ENCODE data around the gene TFPI. TPM values are rescaled to one million over a fixed set of nuclear protein-coding genes. Genes with fewer than 3 reads are reported as not detected.
A peak's percentile ranks its signal among the peaks of the same experiment; 100 is the strongest.

Gene TFPI
- total RNA-seq, 1 donor from 2014 or later = 325 TPM

- H3K36me3 Mint-ChIP-seq (ENCODE audit: unreplicated experiment) = peaks cover 30% of the 10 kb centered on the region
- no peaks in the 10 kb centered on the region for H3K27me3 Mint-ChIP-seq (ENCODE audit: unreplicated experiment)
- TF ChIP-seq CTCF (IDR thresholded peaks at IDR 0.05) = no peak
- H3K27ac Mint-ChIP-seq (ENCODE audit: unreplicated experiment) = peak overlapping the region; percentile 90
- DNase-seq (ENCODE audit: extremely low spot score, unreplicated experiment) = no peak
- H3K4me1 Mint-ChIP-seq (ENCODE audit: unreplicated experiment) = peaks cover 74% of the 10 kb centered on the region
- H3K9me3 Mint-ChIP-seq (ENCODE audit: unreplicated experiment) = no peaks in the 10 kb centered on the region
- peak overlapping the region; percentile 81 for H3K4me3 Mint-ChIP-seq (ENCODE audit: unreplicated experiment)
These were observed 5.0 kb downstream of the TFPI start for GRCh38 chr2:187549193-187549592.

- H3K27me3 Mint-ChIP-seq (ENCODE audit: unreplicated experiment) = no peaks in the 10 kb centered on the region
- DNase-seq (ENCODE audit: extremely low spot score, unreplicated experiment) = no peak
- peaks cover 32% of the 10 kb centered on the region for H3K36me3 Mint-ChIP-seq (ENCODE audit: unreplicated experiment)
- peak overlapping the region; percentile 90 for H3K27ac Mint-ChIP-seq (ENCODE audit: unreplicated experiment)
- H3K4me1 Mint-ChIP-seq (ENCODE audit: unreplicated experiment) = peaks cover 78% of the 10 kb centered on the region
- H3K9me3 Mint-ChIP-seq (ENCODE audit: unreplicated experiment) = no peaks in the 10 kb centered on the region
- H3K4me3 Mint-ChIP-seq (ENCODE audit: unreplicated experiment) = peak overlapping the region; percentile 81
- no peak for TF ChIP-seq CTCF (IDR thresholded peaks at IDR 0.05)
These were observed 5.6 kb downstream of the TFPI start for GRCh38 chr2:187548656-187549055.

- no peak for TF ChIP-seq CTCF (IDR thresholded peaks at IDR 0.05)
- Mint-ChIP-seq H3K27me3 (ENCODE audit: unreplicated experiment) (no peaks in the 10 kb centered on the region), H3K4me3 (ENCODE audit: unreplicated experiment) (peak overlapping the region; percentile 56), H3K4me1 (ENCODE audit: unreplicated experiment) (peaks cover 90% of the 10 kb centered on the region), H3K36me3 (ENCODE audit: unreplicated experiment) (peaks cover 34% of the 10 kb centered on the region), H3K9me3 (ENCODE audit: unreplicated experiment) (no peaks in the 10 kb centered on the region), H3K27ac (ENCODE audit: unreplicated experiment) (peak overlapping the region; percentile 90)
- DNase-seq (ENCODE audit: extremely low spot score, unreplicated experiment) = no peak
These were observed 6.8 kb downstream of the TFPI start for GRCh38 chr2:187547353-187547979.

- H3K4me1 Mint-ChIP-seq (ENCODE audit: unreplicated experiment) = peaks cover 94% of the 10 kb centered on the region
- no peaks in the 10 kb centered on the region for H3K9me3 Mint-ChIP-seq (ENCODE audit: unreplicated experiment)
- no peak for DNase-seq (ENCODE audit: extremely low spot score, unreplicated experiment)
- H3K27me3 Mint-ChIP-seq (ENCODE audit: unreplicated experiment) = no peaks in the 10 kb centered on the region
- H3K36me3 Mint-ChIP-seq (ENCODE audit: unreplicated experiment) = peaks cover 35% of the 10 kb centered on the region
- H3K27ac Mint-ChIP-seq (ENCODE audit: unreplicated experiment) = peak overlapping the region; percentile 90
- H3K4me3 Mint-ChIP-seq (ENCODE audit: unreplicated experiment) = peak overlapping the region; percentile 56
- no peak for TF ChIP-seq CTCF (IDR thresholded peaks at IDR 0.05)
These were observed 7.4 kb downstream of the TFPI start for GRCh38 chr2:187546762-187547333.

- H3K27ac Mint-ChIP-seq (ENCODE audit: unreplicated experiment) = peak overlapping the region; percentile 90
- H3K4me1 Mint-ChIP-seq (ENCODE audit: unreplicated experiment) = peaks cover 91% of the 10 kb centered on the region
- no peak for TF ChIP-seq CTCF (IDR thresholded peaks at IDR 0.05)
- H3K9me3 Mint-ChIP-seq (ENCODE audit: unreplicated experiment) = no peaks in the 10 kb centered on the region
- no peak for DNase-seq (ENCODE audit: extremely low spot score, unreplicated experiment)
- peaks cover 32% of the 10 kb centered on the region for H3K36me3 Mint-ChIP-seq (ENCODE audit: unreplicated experiment)
- no peaks in the 10 kb centered on the region for H3K27me3 Mint-ChIP-seq (ENCODE audit: unreplicated experiment)
- no peak overlapping the region for H3K4me3 Mint-ChIP-seq (ENCODE audit: unreplicated experiment)
These were observed 8.9 kb downstream of the TFPI start for GRCh38 chr2:187545238-187545751.

Measured in osteocyte (in vitro differentiated cells).